NK-92 (cell line): ENCODE measurements around the gene P2RX6.
"Not testable (repeated sequence)": the region's sequence is repeated elsewhere in the genome, so short reads cannot be mapped to it uniquely, and the experiment has no call there.

Experiments
- DNase-seq: peaks from one replicate; lab custom pipeline; 2025; ENCODE audit not compliant: unreplicated experiment; lab: John Stamatoyannopoulos, UW

The P2RX6 gene

DNA sequence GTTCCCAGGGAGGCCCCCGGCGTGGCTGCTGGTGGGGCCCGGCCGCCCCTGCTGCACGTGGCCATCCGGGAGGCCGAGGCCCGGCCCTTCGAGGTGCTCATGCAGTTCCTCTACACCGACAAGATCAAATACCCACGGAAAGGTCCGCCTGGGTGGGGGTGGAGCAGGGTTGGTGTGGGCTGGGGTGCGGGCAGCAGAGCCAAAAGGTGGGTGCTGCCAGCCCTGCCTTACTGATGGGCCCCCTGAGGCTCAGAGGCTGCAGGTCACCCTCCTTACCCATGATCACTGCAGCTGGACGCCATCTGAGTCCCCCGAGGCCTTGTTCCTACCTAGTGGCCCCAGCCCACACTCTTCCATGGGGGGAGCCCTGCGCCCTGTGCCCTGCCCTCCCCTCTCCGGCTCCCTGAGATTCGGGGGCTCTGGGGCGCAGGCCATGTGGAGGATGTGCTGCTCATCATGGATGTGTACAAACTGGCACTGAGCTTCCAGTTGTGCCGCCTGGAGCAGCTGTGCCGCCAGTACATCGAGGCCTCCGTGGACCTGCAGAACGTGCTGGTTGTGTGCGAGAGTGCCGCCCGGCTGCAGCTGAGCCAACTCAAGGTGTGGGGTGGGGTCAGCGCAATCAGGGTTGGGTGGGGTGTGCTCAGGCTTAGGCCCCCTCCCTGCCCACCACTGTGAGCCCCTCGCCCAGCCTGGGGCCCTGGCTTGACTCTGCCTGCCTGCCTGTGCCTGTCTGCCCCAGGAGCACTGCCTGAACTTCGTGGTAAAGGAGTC is 20.6 kb upstream of the P2RX6 start:
- no peak for DNase-seq

DNA sequence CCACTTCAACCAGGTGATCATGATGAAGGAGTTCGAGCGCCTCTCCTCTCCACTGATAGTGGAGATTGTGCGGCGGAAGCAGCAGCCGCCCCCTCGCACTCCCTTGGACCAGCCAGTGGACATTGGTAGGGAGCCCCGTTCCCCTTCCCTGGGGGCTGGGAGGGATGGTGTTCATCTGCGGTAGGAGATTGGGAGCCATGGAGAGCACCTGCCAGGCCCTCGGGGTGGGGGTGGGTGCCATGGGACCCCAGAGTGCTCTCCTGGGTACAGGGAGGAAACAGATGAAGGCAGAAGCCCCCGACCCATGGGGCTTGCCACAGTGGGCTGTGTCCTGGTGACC is 20.1 kb upstream of the P2RX6 start:
- no peak for DNase-seq

DNA sequence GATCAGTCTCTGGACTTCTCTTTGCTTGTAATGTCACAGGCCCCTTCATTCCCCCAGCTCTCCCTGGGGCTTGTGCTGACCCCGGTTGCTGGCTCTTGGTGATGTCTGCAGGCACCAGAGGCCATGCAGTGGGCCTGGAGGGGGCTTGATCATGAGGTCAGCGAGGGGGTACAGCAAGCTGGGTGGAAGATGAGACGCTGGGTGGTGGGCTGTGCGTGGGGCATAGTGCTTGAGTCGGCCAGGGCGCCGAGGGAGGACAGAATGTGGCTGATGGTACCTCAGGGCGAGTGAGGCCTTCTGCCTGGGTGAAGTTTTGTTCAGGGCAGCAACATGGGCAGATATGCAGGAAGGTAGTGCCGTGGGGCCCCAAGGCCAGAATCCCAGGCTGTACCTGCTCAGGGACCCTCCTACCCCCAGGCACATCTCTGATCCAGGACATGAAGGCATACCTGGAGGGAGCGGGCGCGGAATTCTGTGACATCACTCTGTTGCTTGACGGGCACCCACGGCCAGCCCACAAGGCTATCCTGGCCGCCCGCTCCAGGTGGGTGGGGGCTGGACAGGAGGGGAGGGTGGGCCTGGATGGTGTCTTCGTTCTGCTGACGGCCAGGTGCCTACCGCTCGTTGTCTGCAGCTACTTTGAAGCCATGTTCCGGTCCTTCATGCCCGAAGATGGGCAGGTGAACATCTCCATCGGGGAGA is 19.5 kb upstream of the P2RX6 start:
- DNase-seq, result no peak

DNA sequence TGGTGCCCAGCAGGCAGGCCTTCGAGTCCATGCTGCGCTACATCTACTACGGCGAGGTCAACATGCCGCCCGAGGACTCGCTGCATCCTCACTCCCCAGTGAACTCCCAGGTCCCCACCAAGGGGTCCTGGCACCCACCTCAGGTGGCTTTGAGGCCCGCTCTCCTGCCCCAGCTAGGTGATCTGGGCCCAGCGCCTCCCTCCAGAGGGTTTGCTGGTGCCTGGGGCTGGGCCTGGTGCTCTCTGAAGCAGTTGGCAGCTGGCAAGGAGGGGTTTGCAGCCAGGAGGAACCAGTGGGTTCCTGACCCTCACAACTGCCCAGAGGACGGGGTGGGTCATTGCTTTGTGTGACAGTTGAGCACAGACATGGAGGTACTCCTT is 18.9 kb upstream of the P2RX6 start:
- DNase-seq, result no peak

DNA sequence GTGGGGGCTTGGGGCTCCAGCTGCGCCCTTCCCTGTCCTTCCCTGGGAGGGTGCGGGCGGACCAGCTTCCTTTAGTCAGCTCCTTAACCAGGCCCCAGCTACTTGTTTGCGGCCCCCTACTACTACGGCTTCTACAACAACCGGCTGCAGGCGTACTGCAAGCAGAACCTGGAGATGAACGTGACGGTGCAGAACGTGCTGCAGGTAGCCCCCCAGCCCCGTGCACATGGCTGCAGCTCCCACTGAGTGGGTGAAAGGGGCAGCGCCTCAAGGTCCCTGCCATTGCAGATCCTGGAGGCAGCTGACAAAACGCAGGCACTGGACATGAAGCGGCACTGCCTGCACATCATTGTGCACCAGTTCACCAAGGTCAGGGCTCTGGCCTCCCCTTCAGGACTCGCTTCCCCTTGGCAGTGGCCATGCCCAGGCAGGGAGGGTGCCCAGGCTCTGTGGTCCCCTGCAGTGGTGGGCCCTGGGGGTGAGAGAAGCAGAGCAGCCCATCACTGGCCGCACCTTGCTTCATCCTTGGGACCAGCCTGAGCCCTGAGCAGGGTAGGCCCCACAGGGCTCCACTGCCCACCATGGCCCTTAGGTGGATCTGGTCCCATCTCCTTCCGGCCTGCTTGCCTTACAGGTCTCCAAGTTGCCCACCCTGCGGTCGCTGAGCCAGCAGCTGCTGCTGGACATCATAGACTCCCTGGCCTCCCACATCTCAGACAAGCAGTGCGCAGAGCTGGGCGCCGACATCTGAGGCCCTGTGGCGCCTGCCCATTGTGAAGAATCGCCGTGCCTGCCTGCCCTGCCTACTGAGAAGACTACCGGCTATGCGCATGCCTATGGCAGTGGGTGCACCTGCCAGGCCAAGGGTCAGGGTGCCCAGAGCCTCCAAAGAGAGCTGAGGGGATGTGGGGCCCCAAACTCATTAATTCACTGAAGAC is 18.1 kb upstream of the P2RX6 start:
- DNase-seq, result no peak

DNA sequence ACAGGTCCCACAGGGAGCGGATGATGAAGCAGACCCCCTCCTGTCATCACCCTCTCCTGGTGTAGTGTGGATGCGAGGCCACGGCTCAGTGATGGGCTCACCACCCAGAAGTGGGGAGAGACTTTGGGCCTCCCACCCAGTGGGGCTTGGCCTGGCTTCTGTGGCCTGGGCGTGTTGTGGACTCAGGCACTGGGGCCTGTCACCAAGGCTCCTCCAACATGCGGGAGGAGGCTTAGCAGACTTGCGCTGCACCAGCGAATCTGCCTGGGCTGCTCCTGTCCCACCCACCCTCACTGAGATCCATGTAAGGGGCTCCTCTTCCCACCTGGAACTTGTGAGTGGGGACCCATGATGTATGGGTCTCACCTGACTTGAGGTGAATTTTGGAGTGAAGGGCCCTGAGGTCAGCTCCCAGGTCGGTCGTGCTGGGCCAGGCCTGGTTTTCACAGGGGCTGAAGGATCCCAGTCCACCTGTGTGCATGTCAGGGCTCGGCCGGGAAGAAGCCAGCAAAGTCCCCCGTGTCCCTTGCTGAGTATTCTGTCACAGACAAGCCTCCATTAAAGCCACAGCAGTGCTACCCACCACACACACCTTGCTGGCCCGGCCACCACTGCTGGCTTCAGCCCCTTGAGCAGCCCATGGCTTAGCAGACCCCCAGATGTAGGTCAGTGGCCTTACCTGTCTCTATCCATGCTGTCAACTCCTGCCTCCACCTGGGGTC is 17.3 kb upstream of the P2RX6 start:
- no peak for DNase-seq

DNA sequence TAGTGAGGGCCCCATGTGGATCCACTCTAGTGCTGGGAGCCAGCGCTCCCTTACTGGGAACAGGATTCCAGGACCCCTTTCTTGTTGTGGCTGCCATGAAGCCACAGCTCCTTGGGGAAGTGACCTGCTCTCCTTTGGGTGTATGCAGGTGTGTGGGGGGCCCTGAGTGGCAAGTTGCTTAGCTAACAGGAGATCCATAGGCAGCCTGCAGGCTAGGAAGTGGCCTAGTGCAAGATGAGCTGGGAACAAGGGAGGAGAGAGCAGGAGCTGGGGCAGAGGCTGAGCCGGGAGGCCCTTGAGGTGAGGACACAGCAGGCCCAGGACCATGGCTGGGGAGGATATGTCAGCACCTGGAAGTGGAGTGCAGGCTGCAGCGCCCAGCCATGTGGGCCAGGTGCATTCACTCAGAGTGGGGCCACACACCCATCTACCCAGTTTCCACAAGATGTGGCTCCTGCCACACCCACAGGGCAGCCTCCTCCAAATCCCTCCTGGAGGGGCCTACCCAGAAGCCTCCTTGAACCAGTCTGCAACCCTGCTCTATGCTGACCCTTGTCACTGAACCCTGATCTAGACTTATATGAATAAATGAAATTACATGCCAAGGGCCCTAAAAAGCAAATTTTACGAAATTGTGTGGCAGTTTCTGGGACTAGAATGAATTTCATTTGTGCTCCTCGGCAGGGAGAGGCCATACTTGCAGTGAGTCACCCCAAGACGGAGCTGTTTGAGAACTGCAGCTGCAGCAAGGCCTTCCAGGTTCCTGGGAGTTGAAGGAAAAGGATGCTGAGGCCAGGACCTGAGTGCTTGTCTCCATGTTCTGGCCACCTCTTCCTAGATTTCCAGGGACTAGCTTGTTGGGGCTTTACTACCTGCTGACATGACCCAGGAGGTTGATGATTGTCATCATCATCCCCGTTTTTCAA is 16.3 kb upstream of the P2RX6 start:
- no peak for DNase-seq

DNA sequence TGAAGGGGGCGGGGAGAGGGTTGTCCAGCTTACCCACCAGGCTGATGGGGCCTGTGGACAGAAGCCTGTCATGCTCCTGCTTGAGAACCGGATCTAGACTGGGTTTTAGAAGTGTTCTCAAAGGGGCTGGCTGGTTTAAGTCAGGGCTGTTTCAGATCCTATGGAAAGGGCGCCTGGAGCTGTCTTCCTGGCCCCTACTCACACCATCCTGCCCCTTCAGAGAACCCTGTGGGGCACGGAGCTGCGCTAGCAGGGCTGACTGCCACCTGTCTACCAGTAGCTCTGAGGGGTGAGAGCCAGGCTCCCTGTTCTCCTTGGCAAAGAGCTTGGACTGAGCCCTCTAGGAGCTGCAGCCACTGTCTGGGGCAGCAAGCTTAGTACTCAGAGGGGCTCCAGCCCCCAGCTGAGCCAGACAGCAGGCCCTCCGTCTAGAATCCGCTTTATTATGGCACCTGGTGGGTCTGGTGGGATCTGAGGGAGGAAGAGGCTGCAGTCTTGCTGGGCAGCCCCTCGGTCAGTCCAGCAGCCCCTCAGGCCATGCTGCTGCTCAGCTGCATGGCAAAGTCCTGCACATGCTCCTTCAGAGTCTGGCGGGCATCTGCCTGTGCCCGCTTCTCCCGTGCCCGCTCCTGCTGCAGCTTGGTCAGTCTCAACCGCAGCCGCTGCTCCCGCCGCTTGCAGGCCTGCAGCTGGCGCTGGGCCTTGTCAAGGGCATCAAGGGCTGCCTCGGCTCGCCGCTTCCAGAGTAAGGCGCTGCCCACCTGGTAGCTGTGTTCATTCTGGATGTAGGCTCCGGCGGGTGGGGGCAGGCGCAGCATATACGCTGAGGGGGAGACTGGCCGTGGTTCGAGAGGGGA is 15.4 kb upstream of the P2RX6 start:
- no peak for DNase-seq

DNA sequence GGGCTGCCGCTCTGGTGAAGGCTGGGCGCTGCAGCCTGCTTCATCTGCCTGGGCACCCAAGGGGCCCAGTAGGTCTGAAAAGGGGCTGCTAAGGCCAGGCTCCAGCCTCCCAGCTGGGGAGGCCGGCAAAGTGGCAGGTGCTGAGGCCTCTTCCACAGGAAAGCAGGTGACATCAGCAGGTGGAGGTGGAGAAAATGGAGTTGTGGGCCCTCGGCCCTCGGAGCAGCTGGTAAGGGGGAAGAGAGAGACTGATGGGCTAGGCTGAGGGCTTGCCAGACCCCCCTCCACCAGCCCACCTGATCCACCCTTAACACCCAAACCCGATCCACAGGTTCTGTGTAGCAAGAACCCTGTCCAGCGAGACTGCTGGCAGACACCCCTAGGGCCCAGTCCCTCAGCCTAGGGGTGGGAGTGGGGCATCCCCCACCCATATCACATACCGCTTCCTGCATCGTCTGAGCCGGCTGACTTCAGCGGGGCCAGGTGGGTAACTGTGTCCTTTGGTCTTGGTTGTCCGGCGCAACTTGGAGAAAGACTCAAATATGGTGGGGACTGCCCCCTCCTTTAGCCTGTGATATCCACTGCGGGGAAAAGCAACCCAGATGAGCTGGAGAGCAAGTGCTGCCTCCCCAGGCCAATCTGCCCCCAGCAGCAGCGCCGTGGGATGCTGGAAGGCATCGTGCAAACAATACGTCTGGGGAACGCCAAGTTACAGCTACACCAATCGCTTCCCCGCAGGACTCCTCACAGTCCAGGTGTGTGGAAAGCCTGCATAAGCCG is 14.6 kb upstream of the P2RX6 start:
- DNase-seq, result no peak

DNA sequence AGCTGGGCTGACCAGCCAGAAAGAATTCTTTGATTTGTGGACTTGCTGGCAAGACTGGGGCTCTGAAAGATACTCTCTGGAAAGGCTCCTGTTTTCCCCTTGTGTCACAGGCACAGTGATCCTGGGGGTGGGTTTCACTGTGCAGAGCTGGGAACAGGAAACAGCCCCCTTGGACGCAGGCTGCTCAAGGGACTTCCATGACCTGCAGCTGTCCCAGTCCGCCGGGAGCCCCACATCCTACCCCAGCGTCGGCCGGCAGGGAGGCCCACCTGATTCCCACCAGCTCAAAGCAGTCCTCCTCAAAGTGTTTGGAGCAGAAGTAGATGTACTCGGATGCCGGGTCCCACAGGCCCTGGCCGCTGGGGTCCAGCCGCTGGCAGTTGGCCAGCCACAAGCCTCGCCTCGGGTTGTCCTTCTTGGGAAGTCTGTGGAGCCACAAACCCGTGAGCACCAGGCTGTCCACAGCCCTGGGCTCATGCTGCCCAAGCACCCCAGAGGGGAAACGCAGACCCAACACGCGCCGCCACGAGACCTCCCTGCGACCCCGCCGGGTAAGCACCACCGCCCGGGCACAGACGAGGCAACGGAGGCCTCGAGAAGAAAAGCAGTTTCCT is 13.9 kb upstream of the P2RX6 start:
- no peak for DNase-seq

DNA sequence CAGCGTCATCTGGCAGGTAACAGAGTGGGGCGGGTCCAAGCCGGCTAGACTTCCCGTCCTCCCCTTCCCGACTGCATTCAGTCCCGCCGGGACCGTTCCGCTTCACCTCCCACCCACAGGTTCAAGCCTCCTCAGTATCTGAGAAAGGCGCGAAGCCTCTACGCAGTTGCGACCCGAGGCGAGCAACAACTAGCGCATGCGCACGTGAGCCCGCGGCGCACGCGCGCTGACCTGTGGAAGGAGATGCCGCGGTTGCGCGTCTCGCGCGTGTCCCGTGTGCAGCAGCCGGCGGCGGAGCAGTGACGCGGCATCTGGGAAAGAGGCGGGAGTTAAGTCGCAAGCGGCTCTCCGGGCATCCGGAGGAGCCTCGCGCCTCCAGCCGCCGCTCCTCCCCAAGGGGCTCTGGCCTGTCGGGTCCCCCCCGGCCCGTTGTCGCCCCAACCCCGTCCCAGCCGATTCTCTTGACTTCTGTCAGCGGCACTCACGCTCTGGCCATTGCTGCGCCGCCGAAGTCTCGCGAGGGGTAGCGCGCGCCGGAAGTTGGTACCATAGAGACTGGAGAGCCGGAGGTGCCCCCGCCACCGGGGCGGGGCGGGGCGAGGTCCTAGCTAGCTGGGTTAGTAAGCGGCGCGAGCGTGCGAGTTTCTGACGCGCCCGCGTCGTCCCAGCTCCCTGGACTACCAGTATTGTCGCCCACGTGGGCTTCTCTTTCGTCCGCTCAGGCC is 13.2 kb upstream of the P2RX6 start, which contains the start of gene THAP7:
Gene THAP7 (minus strand): TSS at position 518 of the 725 bp plus-strand sequence. CDS start 207 bp downstream, at position 311.
- DNase-seq, result peak; percentile 64

DNA sequence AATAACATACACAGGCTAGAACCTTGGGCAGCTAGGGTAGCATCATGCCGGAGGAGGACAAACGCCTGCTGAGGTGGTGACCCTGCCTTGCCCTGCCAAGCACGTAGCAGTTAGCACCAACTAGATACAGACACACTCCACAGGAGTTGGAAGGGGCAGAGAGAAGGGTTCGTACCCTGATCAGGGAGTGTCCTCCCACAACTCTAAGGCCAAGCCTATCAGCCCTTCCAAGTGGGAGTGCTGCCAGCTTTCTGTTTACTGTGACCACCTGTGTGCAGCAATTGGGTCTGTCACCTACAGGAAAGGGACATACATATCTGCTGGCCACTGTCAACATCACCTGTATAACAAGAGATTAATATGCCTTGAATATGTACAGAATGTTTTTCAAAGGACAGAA is 11.2 kb upstream of the P2RX6 start:
- no peak for DNase-seq

DNA sequence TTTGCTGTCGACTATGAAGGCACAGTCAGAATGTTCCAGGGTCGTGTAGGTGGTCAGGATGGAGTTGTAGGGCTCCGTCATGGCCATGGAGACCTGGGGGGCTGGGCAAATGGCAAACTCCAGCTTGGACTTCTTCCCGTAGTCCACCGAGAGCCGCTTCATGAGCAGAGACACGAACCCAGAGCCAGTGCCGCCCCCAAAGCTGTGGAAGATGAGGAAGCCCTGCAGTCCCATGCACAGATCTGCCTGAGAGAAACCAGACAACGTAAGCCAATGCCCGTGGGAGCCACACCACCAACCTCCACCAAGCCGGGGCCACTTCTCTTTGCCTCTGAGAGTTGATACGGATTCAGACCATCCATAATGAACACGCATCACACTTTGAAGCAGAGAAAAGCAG is 5.8 kb upstream of the P2RX6 start:
- not testable (repeated sequence) for DNase-seq

DNA sequence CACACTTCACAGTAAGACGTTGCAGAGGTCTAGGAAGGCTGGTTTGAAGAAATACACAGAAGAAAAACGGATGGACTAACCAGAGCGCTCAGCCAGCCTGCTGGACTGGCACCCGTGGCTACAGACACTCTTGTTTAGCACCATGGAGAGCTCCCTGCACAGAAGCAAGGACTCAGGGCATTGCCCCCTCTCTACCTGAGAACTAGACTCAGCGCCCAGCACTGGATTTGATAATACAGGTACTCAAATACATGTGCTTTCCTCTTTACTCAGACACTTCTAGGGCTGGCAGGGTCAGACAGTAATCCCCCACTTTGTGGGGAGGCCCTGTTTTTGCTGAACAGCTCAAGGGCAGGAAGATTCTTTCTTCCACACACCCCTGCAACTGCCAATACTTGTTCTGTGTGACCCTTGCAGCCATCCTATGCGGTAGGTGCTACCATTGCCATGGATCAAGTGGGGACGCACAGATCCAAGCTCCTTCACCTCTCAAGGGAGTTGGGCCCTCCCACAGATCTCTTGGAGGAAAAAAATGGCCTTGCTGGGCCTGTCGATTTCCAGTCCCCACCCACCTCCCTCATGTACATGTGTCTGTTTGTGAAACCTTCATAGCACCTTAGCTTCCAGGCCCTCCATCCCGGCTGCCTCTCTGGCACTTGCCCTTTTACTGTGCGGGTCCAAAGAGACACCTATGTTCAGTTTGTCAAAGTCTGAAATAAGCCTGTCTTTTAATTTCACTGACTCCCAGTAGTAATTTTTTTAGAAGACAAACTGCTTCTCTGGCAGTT is 5.1 kb upstream of the P2RX6 start:
- no peak for DNase-seq

DNA sequence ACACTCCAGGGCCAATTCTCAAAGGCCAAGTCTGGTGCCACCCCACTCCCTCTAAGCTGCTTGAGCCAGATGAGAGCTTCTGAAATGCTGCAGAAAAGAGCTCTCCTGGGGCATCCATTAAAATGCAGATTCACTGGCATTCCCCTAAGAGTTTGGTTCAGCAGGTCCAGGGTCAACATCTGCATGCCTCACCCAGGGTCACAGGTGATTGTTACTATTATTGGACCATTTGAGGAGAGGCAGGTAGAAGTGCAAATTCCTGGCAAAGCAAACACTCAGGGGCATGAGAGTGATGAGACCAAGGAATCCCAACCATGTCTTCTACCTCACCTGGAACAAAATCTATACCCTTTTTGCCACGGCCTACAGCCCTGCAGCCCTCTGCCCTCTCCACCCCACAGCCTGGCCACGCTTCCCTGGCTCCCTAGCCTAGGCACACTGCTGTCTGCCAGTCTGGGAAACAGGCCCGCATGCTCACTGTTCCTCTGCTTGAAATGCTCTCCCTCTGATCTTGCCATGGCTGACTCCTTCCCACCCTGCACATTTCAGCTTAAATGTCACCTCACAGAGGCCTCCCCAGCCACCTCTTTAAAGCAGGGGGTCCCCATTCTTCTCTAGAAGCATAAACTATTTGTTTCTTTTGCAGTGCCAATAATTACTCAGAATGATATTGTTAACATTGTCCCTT is 4.4 kb upstream of the P2RX6 start:
- DNase-seq, result no peak
